Liver (tissue), 9 donors: ENCODE results near the gene LENG1. TPM values are rescaled to one million over a fixed set of nuclear protein-coding genes. Genes with fewer than 3 reads are reported as not detected.

Experiments
- DNase-seq: peaks from one replicate; pipeline ENCODE4 v3.0.0-alpha.2; 2017; ENCODE audit warnings: low spot score
- H3K27ac ChIP-seq, 2 donors: one replicate each; pipeline ENCODE4 v1.7.0; 2013; ENCODE audit warnings: inconsistent platforms in 2 of 2, low read length in 2 of 2, control low read depth in 1 of 2, low read depth in 1 of 2, mild to moderate bottlenecking in 1 of 2
- H3K27me3 ChIP-seq, 4 donors: one replicate each; pipeline versions ENCODE4 v1.6.1 to v1.7.0; 2013; ENCODE audit warnings: low read length in 3 of 4, inconsistent platforms in 1 of 4, mild to moderate bottlenecking in 1 of 4, moderate library complexity in 1 of 4; ENCODE audit not compliant: control insufficient read depth in 4 of 4, insufficient read depth in 4 of 4
- H3K36me3 ChIP-seq, 4 donors: one replicate each; pipeline versions ENCODE4 v1.6.1 to v1.7.0; 2013; ENCODE audit warnings: low read length in 3 of 4, mild to moderate bottlenecking in 3 of 4, low read depth in 1 of 4, moderate library complexity in 1 of 4; ENCODE audit not compliant: control insufficient read depth in 4 of 4, insufficient read depth in 3 of 4
- H3K4me1 ChIP-seq, 4 donors: one replicate each; pipeline versions ENCODE4 v1.6.1 to v1.7.0; 2013; ENCODE audit warnings: low read length in 3 of 4, mild to moderate bottlenecking in 3 of 4, moderate library complexity in 1 of 4; ENCODE audit not compliant: control insufficient read depth in 4 of 4, insufficient read depth in 4 of 4
- H3K4me3 ChIP-seq, 3 donors: one replicate each; pipeline versions ENCODE4 v1.6.1 to v1.7.0; 2013; ENCODE audit warnings: low read length in 3 of 3, control low read depth in 1 of 3, low read depth in 1 of 3, mild to moderate bottlenecking in 1 of 3
- H3K9ac ChIP-seq, 2 donors: one replicate each; pipeline ENCODE4 v1.7.0; 2013; ENCODE audit warnings: low read length in 2 of 2, mild to moderate bottlenecking in 2 of 2, moderate library complexity in 2 of 2, control low read depth in 1 of 2, low read depth in 1 of 2
- H3K9me3 ChIP-seq, 4 donors: one replicate each; pipeline versions ENCODE4 v1.6.1 to v1.7.0; 2013; ENCODE audit warnings: low read length in 3 of 4; ENCODE audit not compliant: control insufficient read depth in 4 of 4
- EGR1 ChIP-seq, 2 donors: IDR thresholded peaks; 2 replicates each; pipeline ENCODE4 v1.6.1; 2016 to 2018; ENCODE audit warnings: antibody characterized with exemption in 2 of 2, low read depth in 2 of 2
- FOXA1 ChIP-seq: IDR thresholded peaks from 2 replicates; pipeline ENCODE4 v1.6.1; 2016; ENCODE audit warnings: antibody characterized with exemption
- FOXA2 ChIP-seq: IDR thresholded peaks from 2 replicates; pipeline ENCODE4 v1.6.1; 2016; ENCODE audit warnings: antibody characterized with exemption
- GABPA ChIP-seq, 2 donors: IDR thresholded peaks in 1 of 2; conservative IDR thresholded peaks in 1 of 2; 2 replicates each; pipeline ENCODE4 v1.6.1; 2016; ENCODE audit warnings: antibody characterized with exemption in 2 of 2, mild to moderate bottlenecking in 1 of 2, moderate library complexity in 1 of 2
- HNF4A ChIP-seq, 2 donors: conservative IDR thresholded peaks; 2 replicates each; pipeline ENCODE4 v1.6.1; 2016; ENCODE audit warnings: antibody characterized with exemption in 2 of 2, mild to moderate bottlenecking in 2 of 2
- HNF4G ChIP-seq: IDR thresholded peaks from 2 replicates; pipeline ENCODE4 v1.6.1; 2016; ENCODE audit warnings: antibody characterized with exemption
- NR2F2 ChIP-seq: IDR thresholded peaks from 2 replicates; pipeline ENCODE4 v1.6.1; 2016; ENCODE audit warnings: antibody characterized with exemption
- RAD21 ChIP-seq, 2 donors: IDR thresholded peaks; 2 replicates each; pipeline ENCODE4 v1.6.1; 2016; ENCODE audit warnings: antibody characterized with exemption in 2 of 2, mild to moderate bottlenecking in 2 of 2
- RXRA ChIP-seq, 2 donors: IDR thresholded peaks; 2 replicates each; pipeline ENCODE4 v1.6.1; 2017 to 2018; ENCODE audit warnings: antibody characterized with exemption in 2 of 2, mild to moderate bottlenecking in 1 of 2
- SP1 ChIP-seq: IDR thresholded peaks from 2 replicates; pipeline ENCODE4 v1.6.1; 2018; ENCODE audit warnings: antibody characterized with exemption, mild to moderate bottlenecking
- TAF1 ChIP-seq: conservative IDR thresholded peaks from 2 replicates; pipeline ENCODE4 v1.6.1; 2016; ENCODE audit warnings: antibody characterized with exemption, mild to moderate bottlenecking
- YY1 ChIP-seq: IDR thresholded peaks from 2 replicates; pipeline ENCODE4 v1.6.1; 2016; ENCODE audit warnings: antibody characterized with exemption, mild to moderate bottlenecking
- WGBS: extraction: QIAGEN DNeasy Blood & Tissue Kit; methylation state at CpG from one replicate; pipeline ENCODE4 v1.1.7; 2013; 5-methylcytosine and 5-hydroxymethylcytosine counted together
- polyA plus RNA-seq, 2 donors: library from polyadenylated mRNA; stranded (reverse) in 1 of 2; unstranded in 1 of 2; fragments of 200-250 nt in 1 of 2; fragments of >200 nt in 1 of 2; fragmentation: Nextera tagmentation in 1 of 2; extraction: Ambion mirVana in 1 of 2; gene quantifications; one replicate each; pipeline versions ENCODE4 v1.2.1 to v1.2.3, GENCODE V29; 2013 to 2015
- total RNA-seq, 2 donors: library from RNA; depleted of rRNA; stranded (reverse); fragments of >200 nt; gene quantifications; one replicate each; pipeline ENCODE4 v1.2.3, GENCODE V29; 2014
- TF ChIP-seq, protein P1 (sequence below): IDR thresholded peaks from 2 replicates; pipeline ENCODE4 v1.6.1; 2016; ENCODE audit warnings: antibody characterized with exemption
- TF ChIP-seq, protein P2 (sequence below): IDR thresholded peaks from 2 replicates; pipeline ENCODE4 v1.6.1; 2016; ENCODE audit warnings: antibody characterized with exemption
- TF ChIP-seq, protein P3 (sequence below): fragments of 150-350 bp; IDR thresholded peaks from 2 replicates; pipeline ENCODE4 v1.5.1; 2017; ENCODE audit warnings: improper control_type of control experiment, low read depth, low read length; ENCODE audit not compliant: missing input control
- donor health status: healthy.
- donor health status: healthy.
- donor health status: healthy.
- donor health status: healthy.
- donor health status: healthy.

The LENG1 gene
- total and polyA plus RNA-seq, 4 donors: 2.6 to 4.4 (median 2.9) TPM

- 88% methylated on average over 23 of the region's 23 CpGs for WGBS
- TF ChIP-seq, protein P1, sequence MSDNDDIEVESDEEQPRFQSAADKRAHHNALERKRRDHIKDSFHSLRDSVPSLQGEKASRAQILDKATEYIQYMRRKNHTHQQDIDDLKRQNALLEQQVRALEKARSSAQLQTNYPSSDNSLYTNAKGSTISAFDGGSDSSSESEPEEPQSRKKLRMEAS: no peak
- TF ChIP-seq FOXA1 (no peak), TAF1 (no peak), RAD21 (IDR thresholded peaks at IDR 0.05) (no peak), RXRA (IDR thresholded peaks at IDR 0.05) (no peak), YY1 (no peak), EGR1 (IDR thresholded peaks at IDR 0.05; ENCODE audit: low read depth in 2 of 2) (no peak)
- no peaks in the 10 kb centered on the region for H3K9me3 ChIP-seq
- no peak overlapping the region for H3K9ac ChIP-seq
- H3K4me1 ChIP-seq: no peaks in the 10 kb centered on the region
- DNase-seq: no peak
- no peaks in the 10 kb centered on the region for H3K27me3 ChIP-seq
- no peak overlapping the region for H3K27ac ChIP-seq
- peaks cover 29 to 94% (median 62%) of the 10 kb centered on the region in 4 donors for H3K36me3 ChIP-seq
- H3K4me3 ChIP-seq: no peak overlapping the region
Measured at GRCh38 chr19:54151362-54152035, 8.0 kb downstream of the LENG1 start.

DNA sequence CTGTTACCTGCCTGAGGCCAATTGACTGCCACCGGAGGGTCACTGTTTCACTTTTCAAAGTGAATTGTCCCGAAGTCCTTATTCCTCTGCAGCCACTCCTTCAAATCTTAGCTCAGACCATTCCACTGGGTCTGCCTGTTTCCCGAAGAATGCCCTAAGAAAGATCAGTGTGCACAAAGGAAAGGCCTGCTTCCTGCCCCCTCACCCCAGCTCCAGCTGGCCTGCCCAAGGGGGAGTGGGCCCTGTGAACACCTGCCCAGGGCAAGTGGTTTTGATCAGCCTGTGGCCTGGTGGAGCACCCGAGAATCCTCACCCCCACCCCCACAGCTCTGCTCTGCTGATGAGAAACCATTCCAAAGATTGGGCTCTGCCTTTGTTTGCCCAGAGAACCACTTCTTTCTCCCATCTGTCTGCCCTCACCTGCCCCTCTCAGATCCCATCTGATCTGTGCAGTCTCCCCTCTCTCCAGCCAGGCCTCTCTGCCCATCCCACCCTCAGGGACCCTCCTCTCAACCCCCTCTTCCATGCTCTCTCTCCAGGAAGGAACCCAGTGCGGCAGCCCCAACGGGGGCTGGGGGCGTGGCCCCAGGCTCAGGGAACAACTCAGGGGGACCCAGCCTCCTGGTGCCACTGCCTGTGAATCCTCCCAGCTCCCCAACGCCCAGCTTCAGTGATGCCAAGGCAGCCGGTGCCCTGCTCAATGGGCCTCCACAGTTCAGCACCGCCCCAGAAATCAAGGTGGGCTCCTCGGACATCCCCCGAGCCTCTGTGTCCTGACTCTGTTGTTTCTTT lies 10.3 kb downstream of the LENG1 start:
- 87% methylated on average over 12 of the region's 12 CpGs for WGBS

DNA sequence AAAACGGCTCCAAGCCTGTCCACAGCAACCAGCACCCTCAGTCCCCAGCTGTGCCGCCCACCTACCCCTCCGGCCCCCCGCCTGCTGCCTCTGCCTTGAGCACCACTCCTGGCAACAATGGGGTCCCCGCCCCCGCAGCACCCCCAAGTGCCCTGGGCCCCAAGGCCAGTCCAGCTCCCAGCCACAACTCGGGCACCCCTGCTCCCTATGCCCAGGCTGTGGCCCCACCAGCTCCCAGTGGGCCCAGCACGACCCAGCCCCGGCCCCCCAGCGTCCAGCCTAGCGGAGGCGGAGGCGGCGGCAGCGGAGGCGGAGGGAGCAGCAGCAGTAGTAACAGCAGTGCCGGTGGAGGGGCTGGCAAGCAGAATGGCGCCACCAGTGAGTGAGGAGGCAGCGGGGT lies 11.4 kb downstream of the LENG1 start:
- Histone ChIP-seq H3K36me3 (peaks cover 24 to 94% (median 60%) of the 10 kb centered on the region in 4 donors), H3K27ac (no peak overlapping the region), H3K4me1 (no peaks in the 10 kb centered on the region), H3K27me3 (no peaks in the 10 kb centered on the region), H3K9me3 (no peaks in the 10 kb centered on the region), H3K9ac (no peak overlapping the region), H3K4me3 (no peak overlapping the region)
- DNase-seq: no peak
- WGBS: 94% methylated on average over 19 of the region's 19 CpGs
- no peak for TF ChIP-seq YY1
- TF ChIP-seq, protein P2, sequence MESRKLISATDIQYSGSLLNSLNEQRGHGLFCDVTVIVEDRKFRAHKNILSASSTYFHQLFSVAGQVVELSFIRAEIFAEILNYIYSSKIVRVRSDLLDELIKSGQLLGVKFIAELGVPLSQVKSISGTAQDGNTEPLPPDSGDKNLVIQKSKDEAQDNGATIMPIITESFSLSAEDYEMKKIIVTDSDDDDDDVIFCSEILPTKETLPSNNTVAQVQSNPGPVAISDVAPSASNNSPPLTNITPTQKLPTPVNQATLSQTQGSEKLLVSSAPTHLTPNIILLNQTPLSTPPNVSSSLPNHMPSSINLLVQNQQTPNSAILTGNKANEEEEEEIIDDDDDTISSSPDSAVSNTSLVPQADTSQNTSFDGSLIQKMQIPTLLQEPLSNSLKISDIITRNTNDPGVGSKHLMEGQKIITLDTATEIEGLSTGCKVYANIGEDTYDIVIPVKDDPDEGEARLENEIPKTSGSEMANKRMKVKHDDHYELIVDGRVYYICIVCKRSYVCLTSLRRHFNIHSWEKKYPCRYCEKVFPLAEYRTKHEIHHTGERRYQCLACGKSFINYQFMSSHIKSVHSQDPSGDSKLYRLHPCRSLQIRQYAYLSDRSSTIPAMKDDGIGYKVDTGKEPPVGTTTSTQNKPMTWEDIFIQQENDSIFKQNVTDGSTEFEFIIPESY: no peak
- TF ChIP-seq RAD21 (IDR thresholded peaks at IDR 0.05): no peak
- TF ChIP-seq GABPA (IDR thresholded peaks at IDR 0.05 in 1 of 2, conservative IDR thresholded peaks at IDR 0.05 in 1 of 2): no peak
- TF ChIP-seq, protein P3, sequence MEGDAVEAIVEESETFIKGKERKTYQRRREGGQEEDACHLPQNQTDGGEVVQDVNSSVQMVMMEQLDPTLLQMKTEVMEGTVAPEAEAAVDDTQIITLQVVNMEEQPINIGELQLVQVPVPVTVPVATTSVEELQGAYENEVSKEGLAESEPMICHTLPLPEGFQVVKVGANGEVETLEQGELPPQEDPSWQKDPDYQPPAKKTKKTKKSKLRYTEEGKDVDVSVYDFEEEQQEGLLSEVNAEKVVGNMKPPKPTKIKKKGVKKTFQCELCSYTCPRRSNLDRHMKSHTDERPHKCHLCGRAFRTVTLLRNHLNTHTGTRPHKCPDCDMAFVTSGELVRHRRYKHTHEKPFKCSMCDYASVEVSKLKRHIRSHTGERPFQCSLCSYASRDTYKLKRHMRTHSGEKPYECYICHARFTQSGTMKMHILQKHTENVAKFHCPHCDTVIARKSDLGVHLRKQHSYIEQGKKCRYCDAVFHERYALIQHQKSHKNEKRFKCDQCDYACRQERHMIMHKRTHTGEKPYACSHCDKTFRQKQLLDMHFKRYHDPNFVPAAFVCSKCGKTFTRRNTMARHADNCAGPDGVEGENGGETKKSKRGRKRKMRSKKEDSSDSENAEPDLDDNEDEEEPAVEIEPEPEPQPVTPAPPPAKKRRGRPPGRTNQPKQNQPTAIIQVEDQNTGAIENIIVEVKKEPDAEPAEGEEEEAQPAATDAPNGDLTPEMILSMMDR: no peak
- no peak for TF ChIP-seq EGR1 (IDR thresholded peaks at IDR 0.05; ENCODE audit: low read depth in 2 of 2)
- no peak for TF ChIP-seq FOXA1
- no peak for TF ChIP-seq HNF4G
- TF ChIP-seq FOXA2: no peak
- TF ChIP-seq NR2F2: no peak
- no peak for TF ChIP-seq HNF4A (conservative IDR thresholded peaks at IDR 0.05)
- no peak for TF ChIP-seq RXRA (IDR thresholded peaks at IDR 0.05)
- TF ChIP-seq SP1: no peak
- TF ChIP-seq, protein P1: no peak

More for the DNA sequence above, 10.3 kb downstream of the LENG1 start:
- Histone ChIP-seq H3K4me1 (no peaks in the 10 kb centered on the region), H3K9ac (no peak overlapping the region), H3K4me3 (no peak overlapping the region), H3K27ac (no peak overlapping the region), H3K9me3 (no peaks in the 10 kb centered on the region), H3K36me3 (peaks cover 30 to 94% (median 56%) of the 10 kb centered on the region in 4 donors), H3K27me3 (no peaks in the 10 kb centered on the region)
- DNase-seq: no peak
- TF ChIP-seq RXRA (IDR thresholded peaks at IDR 0.05): no peak
- TF ChIP-seq EGR1 (IDR thresholded peaks at IDR 0.05; ENCODE audit: low read depth in 2 of 2): no peak
- TF ChIP-seq, protein P2: no peak
- no peak for TF ChIP-seq GABPA (IDR thresholded peaks at IDR 0.05 in 1 of 2, conservative IDR thresholded peaks at IDR 0.05 in 1 of 2)
- TF ChIP-seq SP1: no peak
- no peak for TF ChIP-seq NR2F2
- TF ChIP-seq FOXA2: no peak
- TF ChIP-seq TAF1: no peak
